Measurements from ENCODE around the gene TOGARAM2.
A peak's percentile ranks its signal among the peaks of the same experiment; 100 is the strongest.

The TOGARAM2 gene

DNA sequence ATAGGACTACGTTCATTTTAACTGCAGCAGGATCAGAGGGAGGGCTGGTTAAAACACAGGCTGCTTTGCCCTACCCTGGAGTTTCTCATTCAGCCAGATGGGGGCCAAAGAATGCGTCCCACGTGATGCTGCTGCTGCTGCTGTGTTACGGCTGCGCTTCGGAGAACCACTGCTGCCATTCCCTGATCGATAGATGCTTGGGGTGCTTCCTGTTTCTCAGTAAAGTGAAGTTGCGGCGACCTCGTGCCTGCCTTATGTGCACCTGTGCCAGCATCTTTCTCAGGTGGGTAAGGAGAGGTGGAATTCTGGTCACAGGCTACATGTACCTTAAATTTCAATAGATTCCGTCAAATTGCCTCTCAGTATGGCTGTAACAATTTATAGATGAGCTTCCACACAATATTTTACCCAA is 24.7 kb upstream of the TOGARAM2 start:
- peak; percentile 69 for DNase-seq (ENCODE audit: extremely low spot score)
- CTCF ChIA-PET = no interaction called here
- POLR2A ChIA-PET = no interaction called here
- TF ChIP-seq ELF4 (IDR thresholded peaks at IDR 0.05) (no peak), SUZ12 (IDR thresholded peaks at IDR 0.05) (no peak), FOXK2 (IDR thresholded peaks at IDR 0.05) (no peak), TARDBP (IDR thresholded peaks at IDR 0.05) (no peak), L3MBTL2 (conservative IDR thresholded peaks at IDR 0.05) (peak; percentile 36; the same call in 1 of the 2 replicates)
- TF ChIP-seq, protein P1, sequence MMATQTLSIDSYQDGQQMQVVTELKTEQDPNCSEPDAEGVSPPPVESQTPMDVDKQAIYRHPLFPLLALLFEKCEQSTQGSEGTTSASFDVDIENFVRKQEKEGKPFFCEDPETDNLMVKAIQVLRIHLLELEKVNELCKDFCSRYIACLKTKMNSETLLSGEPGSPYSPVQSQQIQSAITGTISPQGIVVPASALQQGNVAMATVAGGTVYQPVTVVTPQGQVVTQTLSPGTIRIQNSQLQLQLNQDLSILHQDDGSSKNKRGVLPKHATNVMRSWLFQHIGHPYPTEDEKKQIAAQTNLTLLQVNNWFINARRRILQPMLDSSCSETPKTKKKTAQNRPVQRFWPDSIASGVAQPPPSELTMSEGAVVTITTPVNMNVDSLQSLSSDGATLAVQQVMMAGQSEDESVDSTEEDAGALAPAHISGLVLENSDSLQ (IDR thresholded peaks at IDR 0.05) = no peak

DNA sequence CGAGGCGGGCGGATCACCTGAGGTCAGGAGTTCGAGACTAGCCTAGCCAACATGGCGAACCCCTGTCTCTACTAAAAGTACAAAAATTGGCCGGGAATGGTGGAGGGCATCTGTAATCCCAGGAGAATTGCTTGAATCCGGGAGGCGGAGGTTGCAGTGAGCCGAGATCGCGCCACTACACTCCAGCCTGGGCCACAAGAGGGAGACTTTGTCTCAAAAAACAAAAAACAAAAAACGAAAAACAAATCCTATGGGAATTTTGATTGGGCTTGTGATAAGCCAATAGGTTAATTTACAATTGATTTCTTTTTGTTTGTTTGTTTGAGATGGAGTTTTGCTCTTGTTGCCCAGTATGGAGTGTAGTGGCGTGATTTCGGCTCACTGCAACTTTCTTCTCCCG is 24.2 kb upstream of the TOGARAM2 start:
- TF ChIP-seq CTBP1 (IDR thresholded peaks at IDR 0.05; ENCODE audit: borderline replicate concordance) (no peak), LEF1 (IDR thresholded peaks at IDR 0.05; ENCODE audit: borderline replicate concordance) (no peak), SUZ12 (IDR thresholded peaks at IDR 0.05) (no peak), FOXA1 (IDR thresholded peaks at IDR 0.05) (no peak), TARDBP (IDR thresholded peaks at IDR 0.05) (no peak), FOXK2 (IDR thresholded peaks at IDR 0.05) (no peak), HDGF (IDR thresholded peaks at IDR 0.05; ENCODE audit: borderline replicate concordance) (no peak), ZNF384 (IDR thresholded peaks at IDR 0.05) (no peak), BHLHE40 (IDR thresholded peaks at IDR 0.05; ENCODE audit: borderline replicate concordance) (no peak), SP1 (IDR thresholded peaks at IDR 0.05) (no peak), NFRKB (IDR thresholded peaks at IDR 0.05) (no peak), L3MBTL2 (conservative IDR thresholded peaks at IDR 0.05) (no peak; the same call in 1 of the 2 replicates), FOXM1 (IDR thresholded peaks at IDR 0.05; ENCODE audit: borderline replicate concordance) (no peak), ELF4 (IDR thresholded peaks at IDR 0.05) (no peak)
- TF ChIP-seq, protein P1 (IDR thresholded peaks at IDR 0.05) = no peak
- DNase-seq (ENCODE audit: extremely low spot score) = no peak
- ChIA-PET POLR2A (no interaction called here), CTCF (no interaction called here)

- TF ChIP-seq ZNF384 (IDR thresholded peaks at IDR 0.05) = no peak
- no peak for TF ChIP-seq HDGF (IDR thresholded peaks at IDR 0.05; ENCODE audit: borderline replicate concordance)
- TF ChIP-seq NFRKB (IDR thresholded peaks at IDR 0.05) = no peak
- TF ChIP-seq FOXM1 (IDR thresholded peaks at IDR 0.05; ENCODE audit: borderline replicate concordance) = no peak
- TF ChIP-seq LEF1 (IDR thresholded peaks at IDR 0.05; ENCODE audit: borderline replicate concordance) = no peak
- TF ChIP-seq TARDBP (IDR thresholded peaks at IDR 0.05) = no peak
- TF ChIP-seq BHLHE40 (IDR thresholded peaks at IDR 0.05; ENCODE audit: borderline replicate concordance) = no peak
- TF ChIP-seq FOXK2 (IDR thresholded peaks at IDR 0.05) = no peak
- no peak for TF ChIP-seq CTBP1 (IDR thresholded peaks at IDR 0.05; ENCODE audit: borderline replicate concordance)
- no peak for TF ChIP-seq L3MBTL2 (conservative IDR thresholded peaks at IDR 0.05)
- no peak for TF ChIP-seq SUZ12 (IDR thresholded peaks at IDR 0.05)
- no peak for TF ChIP-seq ELF4 (IDR thresholded peaks at IDR 0.05)
- TF ChIP-seq FOXA1 (IDR thresholded peaks at IDR 0.05) = no peak
- TF ChIP-seq, protein P1 (IDR thresholded peaks at IDR 0.05) = no peak
- no peak for TF ChIP-seq SP1 (IDR thresholded peaks at IDR 0.05)
- TF ChIP-seq ARNT (IDR thresholded peaks at IDR 0.05) = no peak
- ChIA-PET POLR2A (no interaction called here), CTCF (interaction anchor here (0.6 to 1.1 kb wide), 7 partner anchors 8 to 262 kb away, joined by 3 to 4 read pairs (median 3); no protein-coding TSS in a partner anchor)
Measured at GRCh38 chr2:28958689-28959088, 22.4 kb upstream of the TOGARAM2 start.

GRCh38 chr2:28960401-28960800 is 20.7 kb upstream of the TOGARAM2 start:
- ChIA-PET CTCF (no interaction called here), POLR2A (no interaction called here)
- TF ChIP-seq ZNF384 (IDR thresholded peaks at IDR 0.05) (no peak), LEF1 (IDR thresholded peaks at IDR 0.05; ENCODE audit: borderline replicate concordance) (no peak), ARNT (IDR thresholded peaks at IDR 0.05) (no peak)
- no peak for DNase-seq (ENCODE audit: extremely low spot score)

More at GRCh38 chr2:28958689-28959088, 22.4 kb upstream of the TOGARAM2 start:
- peak; percentile 73 for DNase-seq (ENCODE audit: extremely low spot score)

GRCh38 chr2:28962505-28962904 is 18.6 kb upstream of the TOGARAM2 start:
- TF ChIP-seq FOXA1 (IDR thresholded peaks at IDR 0.05) (no peak), CTBP1 (IDR thresholded peaks at IDR 0.05; ENCODE audit: borderline replicate concordance) (no peak), ZNF384 (IDR thresholded peaks at IDR 0.05) (no peak), LEF1 (IDR thresholded peaks at IDR 0.05; ENCODE audit: borderline replicate concordance) (no peak), FOXM1 (IDR thresholded peaks at IDR 0.05; ENCODE audit: borderline replicate concordance) (no peak), BHLHE40 (IDR thresholded peaks at IDR 0.05; ENCODE audit: borderline replicate concordance) (no peak), HDGF (IDR thresholded peaks at IDR 0.05; ENCODE audit: borderline replicate concordance) (no peak), SP1 (IDR thresholded peaks at IDR 0.05) (no peak), L3MBTL2 (conservative IDR thresholded peaks at IDR 0.05) (no peak), ARNT (IDR thresholded peaks at IDR 0.05) (no peak)
- TF ChIP-seq, protein P1 (IDR thresholded peaks at IDR 0.05) = no peak
- ChIA-PET POLR2A (no interaction called here), CTCF (no interaction called here)
- DNase-seq (ENCODE audit: extremely low spot score) = no peak

DNA sequence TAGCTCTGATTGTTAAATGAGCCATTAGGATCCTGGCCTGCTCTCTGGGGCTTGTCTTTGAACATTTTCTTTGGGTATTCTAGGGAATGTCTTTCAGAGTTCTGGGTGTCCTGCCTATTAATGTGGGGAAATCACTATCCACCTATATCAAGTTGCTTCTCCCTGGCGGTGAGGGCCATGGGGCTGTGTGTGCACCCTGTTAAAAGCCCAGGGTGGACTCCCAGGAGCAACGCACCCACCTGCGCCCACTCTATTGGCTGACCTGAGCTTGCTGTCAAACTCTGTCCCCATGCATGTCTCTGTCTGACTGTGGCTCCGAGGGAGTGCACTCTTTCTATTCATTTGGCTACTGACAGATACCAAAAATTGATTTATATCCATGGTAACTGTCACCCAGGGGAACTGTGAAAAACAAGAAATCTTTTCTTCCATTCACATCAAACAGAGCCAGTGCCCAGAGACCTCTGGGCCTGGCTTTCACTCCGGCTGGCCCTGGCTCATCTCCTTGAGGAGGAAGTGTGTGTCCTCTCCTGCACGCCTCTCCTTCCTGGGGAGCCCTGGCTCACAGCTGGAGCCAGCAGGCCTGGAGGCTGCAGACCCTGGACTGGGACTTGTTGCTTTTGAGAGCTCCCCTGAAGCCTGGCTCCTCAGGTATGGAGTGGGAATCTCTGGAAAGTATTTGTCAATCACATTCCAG is 10.5 kb upstream of the TOGARAM2 start:
- ChIA-PET CTCF (no interaction called here), POLR2A (no interaction called here)
- TF ChIP-seq CTBP1 (IDR thresholded peaks at IDR 0.05; ENCODE audit: borderline replicate concordance) (no peak), FOXK2 (IDR thresholded peaks at IDR 0.05) (no peak), HDGF (IDR thresholded peaks at IDR 0.05; ENCODE audit: borderline replicate concordance) (no peak), TARDBP (IDR thresholded peaks at IDR 0.05) (no peak), L3MBTL2 (conservative IDR thresholded peaks at IDR 0.05) (no peak)
- TF ChIP-seq, protein P1 (IDR thresholded peaks at IDR 0.05) = peak; percentile 27; the same call in 1 of the 2 replicates
- DNase-seq (ENCODE audit: extremely low spot score) = no peak

Measured in HEK293T (cell line).